Thyroid gland (tissue), 4 donors: ENCODE results near the gene APMAP. TPM values are rescaled to one million over a fixed set of nuclear protein-coding genes. Genes with fewer than 3 reads are reported as not detected.

Experiments
- DNase-seq, 2 donors: peaks; one replicate each; pipeline ENCODE4 v3.0.0-alpha.2; 2019
- H3K27ac ChIP-seq, 3 donors: fragments of 200-600 bp; sonication (generic); 1 replicate in 2 of 3; 2 replicates in 1 of 3; pipeline ENCODE4 v1.5.1; 2016 to 2019; ENCODE audit warnings: mild to moderate bottlenecking in 1 of 3, moderate library complexity in 1 of 3
- H3K27me3 ChIP-seq: fragments of 200-600 bp; sonication (generic); one replicate; pipeline ENCODE4 v1.5.1; 2019
- H3K36me3 ChIP-seq, 2 donors: fragments of 200-600 bp; sonication (generic); one replicate each; pipeline ENCODE4 v1.5.1; 2016 to 2019
- H3K4me1 ChIP-seq, 2 donors: fragments of 200-600 bp; sonication (generic); one replicate each; pipeline ENCODE4 v1.5.1; 2017 to 2019
- H3K4me3 ChIP-seq, 3 donors: fragments of 200-600 bp; sonication (generic); replicated peaks in 1 of 3; 1 replicate in 2 of 3; 2 replicates in 1 of 3; pipeline ENCODE4 v1.5.1; 2016; ENCODE audit warnings: mild to moderate bottlenecking in 1 of 3
- H3K9me3 ChIP-seq: fragments of 200-600 bp; sonication (generic); one replicate; pipeline ENCODE4 v1.5.1; 2017
- CTCF ChIP-seq, 6 experiments: fragments of 200-600 bp in 3 of 6; fragments of 450-650 bp in 3 of 6; sonication (generic) in 3 of 6; IDR thresholded peaks; one replicate each; pipeline ENCODE4 v1.5.1; 2016 to 2019; ENCODE audit warnings: antibody characterized with exemption in 6 of 6, mild to moderate bottlenecking in 2 of 6, inconsistent platforms in 1 of 6, moderate library complexity in 1 of 6
- POLR2A ChIP-seq, 2 donors: fragments of 450-650 bp; IDR thresholded peaks; one replicate each; pipeline ENCODE4 v1.6.1; 2017; ENCODE audit warnings: antibody characterized with exemption in 2 of 2, mild to moderate bottlenecking in 2 of 2, moderate library complexity in 1 of 2
- WGBS, 2 donors: methylation state at CpG; one replicate each; pipeline ENCODE4 v1.1.5; 2017; 5-methylcytosine and 5-hydroxymethylcytosine counted together
- intact Hi-C: fragments of 100-400 bp; cut with DNase I; formaldehyde crosslinking; loops from one replicate; pipeline ENCODE4 v1.15.1; 2023
- total RNA-seq, 4 donors: library from RNA; depleted of rRNA; stranded (reverse); fragments of >200 nt; gene quantifications; one replicate each; pipeline ENCODE4 v1.2.3, GENCODE V29; 2016

The APMAP gene
- total RNA-seq, 4 donors from 2014 or later: 171 to 205 (median 186) TPM

GRCh38 chr20:25016471-25016870 lies 23.9 kb upstream of the APMAP start:
- Histone ChIP-seq H3K27me3 (no peaks in the 10 kb centered on the region), H3K27ac (peak overlapping the region; percentile 82 to 94 (median 88)), H3K4me1 (peaks cover 41 to 55% of the 10 kb centered on the region in 2 donors), H3K9me3 (no peaks in the 10 kb centered on the region), H3K4me3 (no peak overlapping the region), H3K36me3 (peaks cover 17 to 25% of the 10 kb centered on the region in 2 donors)
- TF ChIP-seq POLR2A (IDR thresholded peaks at IDR 0.05) (no peak), CTCF (IDR thresholded peaks at IDR 0.05) (no peak)
- DNase-seq: peak in 1 of 2 donors; percentile 5
- WGBS, 2 donors: 90 to 93% methylated on average over 11 of the region's 11 CpGs
- intact Hi-C loops: no loop called here

GRCh38 chr20:25015986-25016385 lies 23.4 kb upstream of the APMAP start:
- intact Hi-C loops: no loop called here
- WGBS, 2 donors: 81 to 82% methylated on average over 9 to 11 of the region's 11 CpGs
- Histone ChIP-seq H3K27ac (peak overlapping the region in 1 of 3 donors; percentile 94), H3K4me1 (peaks cover 41 to 50% of the 10 kb centered on the region in 2 donors), H3K27me3 (no peaks in the 10 kb centered on the region), H3K4me3 (no peak overlapping the region), H3K36me3 (peaks cover 20 to 25% of the 10 kb centered on the region in 2 donors), H3K9me3 (no peaks in the 10 kb centered on the region)
- peak in 1 of 2 donors; percentile 3 for DNase-seq
- TF ChIP-seq POLR2A (IDR thresholded peaks at IDR 0.05) (no peak), CTCF (IDR thresholded peaks at IDR 0.05) (no peak)

- 88 to 97% methylated on average over 11 of the region's 11 CpGs for WGBS, 2 donors
- no peak for TF ChIP-seq CTCF (IDR thresholded peaks at IDR 0.05)
- TF ChIP-seq POLR2A (IDR thresholded peaks at IDR 0.05): no peak
- no peak overlapping the region for H3K4me3 ChIP-seq
- DNase-seq: peak in 1 of 2 donors; percentile 2
- H3K27ac ChIP-seq: peak overlapping the region in 1 of 3 donors; percentile 21
- intact Hi-C loops: no loop called here
- H3K27me3 ChIP-seq: no peaks in the 10 kb centered on the region
- peaks cover 40 to 49% of the 10 kb centered on the region in 2 donors for H3K4me1 ChIP-seq
- no peaks in the 10 kb centered on the region for H3K9me3 ChIP-seq
- peaks cover 20 to 25% of the 10 kb centered on the region in 2 donors for H3K36me3 ChIP-seq
These were observed 22.3 kb upstream of the APMAP start for GRCh38 chr20:25014816-25015215.

GRCh38 chr20:25013478-25014380 lies 21.2 kb upstream of the APMAP start:
- 94 to 96% methylated on average over 24 to 25 of the region's 25 CpGs for WGBS, 2 donors
- Histone ChIP-seq H3K36me3 (peaks cover 20 to 25% of the 10 kb centered on the region in 2 donors), H3K27me3 (no peaks in the 10 kb centered on the region), H3K4me3 (no peak overlapping the region), H3K27ac (no peak overlapping the region), H3K9me3 (no peaks in the 10 kb centered on the region), H3K4me1 (peaks cover 34 to 48% of the 10 kb centered on the region in 2 donors)
- intact Hi-C loops: no loop called here
- peak in 1 of 2 donors; percentile 2 for DNase-seq
- TF ChIP-seq CTCF (IDR thresholded peaks at IDR 0.05): no peak
- TF ChIP-seq POLR2A (IDR thresholded peaks at IDR 0.05): no peak
